NB4 (cell line): ENCODE measurements around the gene SEZ6.

Source experiments
- CTCF ChIP-seq: IDR thresholded peaks from one replicate; pipeline ENCODE4 v1.5.1; 2012; ENCODE audit warnings: low read depth, low read length
- POLR2A ChIP-seq: IDR thresholded peaks from 2 replicates; pipeline ENCODE4 v1.6.1; 2011; ENCODE audit warnings: mild to moderate bottlenecking; ENCODE audit not compliant: insufficient read length; ENCODE audit errors: extremely low read depth

- TF ChIP-seq CTCF (no peak), POLR2A (no peak)
These were observed 12.9 kb downstream of the SEZ6 start for GRCh38 chr17:28992625-28993600.
